ENCODE measurements around the gene MLLT3.

The MLLT3 gene

GRCh38 chr9:20466328-20467008 lies 155.8 kb downstream of the MLLT3 start:
- Histone ChIP-seq H3K9me3 (ENCODE audit: control insufficient read depth, insufficient read depth, low read length) (no peaks in the 10 kb centered on the region), H3K36me3 (ENCODE audit: insufficient read depth, low read length) (no peaks in the 10 kb centered on the region), H3K4me1 (ENCODE audit: insufficient read depth, low read length) (no peaks in the 10 kb centered on the region), H3K9ac (ENCODE audit: low read depth, low read length) (no peak overlapping the region)

GRCh38 chr9:20464242-20464641 lies 158.1 kb downstream of the MLLT3 start:
- Histone ChIP-seq H3K4me1 (ENCODE audit: insufficient read depth, low read length) (no peaks in the 10 kb centered on the region), H3K36me3 (ENCODE audit: insufficient read depth, low read length) (no peaks in the 10 kb centered on the region), H3K9me3 (ENCODE audit: control insufficient read depth, insufficient read depth, low read length) (no peaks in the 10 kb centered on the region), H3K9ac (ENCODE audit: low read depth, low read length) (no peak overlapping the region)

GRCh38 chr9:20463823-20464222 lies 158.5 kb downstream of the MLLT3 start:
- no peaks in the 10 kb centered on the region for H3K4me1 ChIP-seq (ENCODE audit: insufficient read depth, low read length)

DNA sequence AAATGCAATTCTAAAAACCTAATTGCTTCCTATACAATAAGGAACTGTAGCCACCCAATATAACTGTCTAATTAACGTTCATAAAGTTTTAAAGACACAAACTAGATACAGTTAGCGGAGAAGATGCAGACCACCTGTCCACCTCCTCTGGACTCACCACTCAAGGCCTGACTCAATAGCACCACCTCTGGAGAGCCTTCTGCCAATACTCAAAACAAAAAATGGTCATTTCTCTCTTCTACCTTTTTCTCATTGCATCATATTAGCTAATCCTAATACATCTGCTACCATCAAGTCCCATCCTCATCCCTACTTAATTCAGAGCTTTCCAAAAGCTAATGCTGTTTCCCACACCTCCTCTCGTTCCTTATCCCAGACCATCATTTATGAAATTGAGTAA lies 159.9 kb downstream of the MLLT3 start:
- no peaks in the 10 kb centered on the region for H3K36me3 ChIP-seq (ENCODE audit: insufficient read depth, low read length)
- H3K4me1 ChIP-seq (ENCODE audit: insufficient read depth, low read length) = no peaks in the 10 kb centered on the region
- H3K9me3 ChIP-seq (ENCODE audit: control insufficient read depth, insufficient read depth, low read length) = no peaks in the 10 kb centered on the region
- no peak overlapping the region for H3K9ac ChIP-seq (ENCODE audit: low read depth, low read length)

More at GRCh38 chr9:20463823-20464222, 158.5 kb downstream of the MLLT3 start:
- no peaks in the 10 kb centered on the region for H3K36me3 ChIP-seq (ENCODE audit: insufficient read depth, low read length)
- H3K9me3 ChIP-seq (ENCODE audit: control insufficient read depth, insufficient read depth, low read length) = no peaks in the 10 kb centered on the region
- no peak overlapping the region for H3K9ac ChIP-seq (ENCODE audit: low read depth, low read length)

- Histone ChIP-seq H3K4me1 (ENCODE audit: insufficient read depth, low read length) (no peaks in the 10 kb centered on the region), H3K9me3 (ENCODE audit: control insufficient read depth, insufficient read depth, low read length) (no peaks in the 10 kb centered on the region), H3K36me3 (ENCODE audit: insufficient read depth, low read length) (no peaks in the 10 kb centered on the region), H3K9ac (ENCODE audit: low read depth, low read length) (no peak overlapping the region)
Measured at GRCh38 chr9:20447291-20447690, 175.0 kb downstream of the MLLT3 start.

DNA sequence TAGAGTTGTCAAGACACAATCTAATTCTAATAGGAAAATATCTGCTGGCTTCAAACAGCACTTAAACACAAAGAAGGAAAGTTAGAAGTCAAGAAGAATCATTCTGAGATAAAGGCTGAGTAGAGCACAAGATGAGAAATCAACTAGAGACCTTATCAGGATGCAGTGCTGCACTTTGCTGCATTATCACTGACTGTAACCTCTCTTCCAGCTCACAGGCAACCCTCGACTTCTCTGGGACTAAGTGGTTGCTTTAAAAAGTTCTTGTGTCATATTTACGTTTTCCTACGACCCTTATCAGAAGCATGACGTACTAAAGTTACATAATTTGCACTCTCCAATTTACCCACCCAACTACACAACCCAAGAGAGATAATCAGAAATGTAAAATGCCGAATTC lies 176.1 kb downstream of the MLLT3 start:
- Histone ChIP-seq H3K36me3 (ENCODE audit: insufficient read depth, low read length) (no peaks in the 10 kb centered on the region), H3K9ac (ENCODE audit: low read depth, low read length) (no peak overlapping the region), H3K4me1 (ENCODE audit: insufficient read depth, low read length) (no peaks in the 10 kb centered on the region; the same call in 1 of the 2 replicates), H3K9me3 (ENCODE audit: control insufficient read depth, insufficient read depth, low read length) (no peaks in the 10 kb centered on the region)

- no peaks in the 10 kb centered on the region for H3K36me3 ChIP-seq (ENCODE audit: insufficient read depth, low read length)
- H3K9ac ChIP-seq (ENCODE audit: low read depth, low read length) = no peak overlapping the region
- no peaks in the 10 kb centered on the region; the same call in 1 of the 2 replicates for H3K4me1 ChIP-seq (ENCODE audit: insufficient read depth, low read length)
- H3K9me3 ChIP-seq (ENCODE audit: control insufficient read depth, insufficient read depth, low read length) = no peaks in the 10 kb centered on the region
Measured at GRCh38 chr9:20442461-20443319, 179.6 kb downstream of the MLLT3 start.

DNA sequence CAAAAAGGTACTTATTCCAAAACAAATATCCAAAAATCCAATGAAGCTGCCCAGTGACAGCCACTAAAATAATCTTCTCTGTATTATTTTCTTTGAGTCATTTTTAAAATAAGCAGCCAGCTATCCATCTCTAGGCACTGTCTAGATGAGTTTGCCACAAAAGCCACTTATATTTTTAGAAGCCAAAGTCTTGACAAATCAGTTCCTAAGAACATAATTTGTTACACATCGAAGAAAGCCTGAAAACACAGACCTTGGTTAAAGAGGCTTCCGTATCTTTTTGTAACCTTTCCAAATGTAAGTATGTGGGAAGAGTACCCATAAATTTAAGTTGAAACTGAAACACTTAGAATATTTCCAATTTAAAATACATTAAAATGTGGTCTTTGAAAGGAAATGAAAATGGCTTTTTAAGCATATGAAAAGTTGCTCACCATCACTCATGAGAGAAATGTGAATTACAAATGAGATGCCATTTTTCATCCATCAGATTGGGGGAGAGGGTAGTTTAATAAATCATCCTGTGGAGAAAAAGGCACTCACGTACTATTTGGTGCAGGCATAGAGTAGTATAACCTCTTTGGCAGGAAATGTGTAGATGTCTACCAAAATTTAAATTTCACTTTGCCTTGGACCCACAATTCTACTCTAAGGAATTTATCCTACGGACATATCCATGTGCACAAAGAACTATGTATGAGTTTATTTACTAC lies 180.4 kb downstream of the MLLT3 start:
- no peaks in the 10 kb centered on the region for H3K36me3 ChIP-seq (ENCODE audit: insufficient read depth, low read length)
- H3K4me1 ChIP-seq (ENCODE audit: insufficient read depth, low read length) = no peaks in the 10 kb centered on the region; the same call in 1 of the 2 replicates
- H3K9ac ChIP-seq (ENCODE audit: low read depth, low read length) = no peak overlapping the region
- H3K9me3 ChIP-seq (ENCODE audit: control insufficient read depth, insufficient read depth, low read length) = no peaks in the 10 kb centered on the region

DNA sequence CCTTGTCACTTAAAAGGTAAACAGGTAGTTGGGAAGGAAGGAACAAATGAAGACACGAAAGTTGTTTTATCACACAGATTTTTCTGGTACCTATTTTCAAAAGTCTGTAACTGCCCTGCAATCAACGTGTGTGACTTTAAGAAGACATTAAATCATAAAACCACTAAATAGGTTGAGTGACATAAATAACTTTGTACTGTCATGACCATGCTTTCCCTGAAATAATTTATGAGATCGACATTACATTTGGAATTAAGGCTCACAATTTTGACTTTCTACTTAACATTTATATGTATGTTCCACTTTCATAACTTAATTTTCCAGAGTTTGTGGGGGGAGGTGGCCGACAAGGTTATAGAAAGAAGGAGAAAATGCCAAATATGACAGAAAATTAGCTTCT lies 181.1 kb downstream of the MLLT3 start:
- Histone ChIP-seq H3K36me3 (ENCODE audit: insufficient read depth, low read length) (no peaks in the 10 kb centered on the region), H3K9me3 (ENCODE audit: control insufficient read depth, insufficient read depth, low read length) (no peaks in the 10 kb centered on the region), H3K9ac (ENCODE audit: low read depth, low read length) (no peak overlapping the region), H3K4me1 (ENCODE audit: insufficient read depth, low read length) (no peaks in the 10 kb centered on the region; the same call in 1 of the 2 replicates)

- Histone ChIP-seq H3K9ac (ENCODE audit: low read depth, low read length) (no peak overlapping the region), H3K4me1 (ENCODE audit: insufficient read depth, low read length) (no peaks in the 10 kb centered on the region; the same call in 1 of the 2 replicates), H3K9me3 (ENCODE audit: control insufficient read depth, insufficient read depth, low read length) (no peaks in the 10 kb centered on the region), H3K36me3 (ENCODE audit: insufficient read depth, low read length) (no peaks in the 10 kb centered on the region)
Measured at GRCh38 chr9:20437476-20437875, 184.8 kb downstream of the MLLT3 start.

GRCh38 chr9:20436476-20437195 lies 185.7 kb downstream of the MLLT3 start:
- no peaks in the 10 kb centered on the region; the same call in 1 of the 2 replicates for H3K4me1 ChIP-seq (ENCODE audit: insufficient read depth, low read length)
- no peaks in the 10 kb centered on the region for H3K36me3 ChIP-seq (ENCODE audit: insufficient read depth, low read length)
- no peak overlapping the region for H3K9ac ChIP-seq (ENCODE audit: low read depth, low read length)
- H3K9me3 ChIP-seq (ENCODE audit: control insufficient read depth, insufficient read depth, low read length) = no peaks in the 10 kb centered on the region

DNA sequence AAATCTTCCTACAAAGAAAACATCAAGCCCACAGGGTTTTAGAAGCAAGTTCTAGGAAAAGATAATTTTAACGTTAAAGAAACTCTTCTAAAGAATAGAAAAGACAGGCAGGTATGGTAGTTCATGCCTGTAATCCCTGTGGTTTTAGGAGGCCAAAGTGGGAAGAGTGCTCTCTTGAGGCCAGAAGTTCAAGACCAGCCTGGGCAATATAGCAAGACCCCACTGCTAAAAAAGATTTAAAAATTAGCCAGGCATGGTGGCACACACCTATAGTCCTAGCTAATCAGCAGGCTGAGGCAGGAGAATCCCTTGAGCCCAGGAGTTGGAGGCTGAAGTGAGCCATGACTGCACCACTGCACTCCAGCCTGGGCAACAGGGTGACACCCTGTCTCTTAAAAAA lies 193.3 kb downstream of the MLLT3 start:
- Histone ChIP-seq H3K4me1 (ENCODE audit: insufficient read depth, low read length) (no peaks in the 10 kb centered on the region), H3K9ac (ENCODE audit: low read depth, low read length) (no peak overlapping the region)

DNA sequence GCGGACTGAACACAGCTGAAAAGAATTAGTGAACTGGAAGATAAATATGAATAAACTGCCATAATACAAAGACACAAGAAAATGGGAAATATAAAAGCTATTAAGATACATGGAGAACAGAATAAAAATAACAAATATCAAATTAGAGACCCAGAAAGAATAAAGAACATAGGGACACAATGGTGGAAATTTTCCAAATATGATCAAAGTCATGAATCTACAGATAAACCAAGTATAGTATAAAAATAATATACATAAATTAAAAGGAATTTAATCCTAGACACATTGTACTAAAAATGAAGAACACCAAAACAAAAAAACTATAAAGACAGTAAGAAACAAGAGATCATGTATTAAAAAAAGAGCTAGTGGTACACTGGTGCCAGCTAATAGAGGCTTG lies 194.9 kb downstream of the MLLT3 start:
- H3K9me3 ChIP-seq (ENCODE audit: control insufficient read depth, insufficient read depth, low read length) = no peaks in the 10 kb centered on the region
- H3K9ac ChIP-seq (ENCODE audit: low read depth, low read length) = no peak overlapping the region
- H3K36me3 ChIP-seq (ENCODE audit: insufficient read depth, low read length) = no peaks in the 10 kb centered on the region
- no peaks in the 10 kb centered on the region for H3K4me1 ChIP-seq (ENCODE audit: insufficient read depth, low read length)

More for the DNA sequence above, 193.3 kb downstream of the MLLT3 start:
- H3K9me3 ChIP-seq (ENCODE audit: control insufficient read depth, insufficient read depth, low read length) = no peaks in the 10 kb centered on the region
- H3K36me3 ChIP-seq (ENCODE audit: insufficient read depth, low read length) = no peaks in the 10 kb centered on the region

- Histone ChIP-seq H3K9ac (ENCODE audit: low read depth, low read length) (no peak overlapping the region), H3K9me3 (ENCODE audit: control insufficient read depth, insufficient read depth, low read length) (no peaks in the 10 kb centered on the region), H3K4me1 (ENCODE audit: insufficient read depth, low read length) (no peaks in the 10 kb centered on the region), H3K36me3 (ENCODE audit: insufficient read depth, low read length) (no peaks in the 10 kb centered on the region)
Measured at GRCh38 chr9:20426019-20426418, 196.3 kb downstream of the MLLT3 start.

Measured in ES-I3 (cell line).